Measurements from ENCODE around the gene SALL1. TPM values are rescaled to one million over a fixed set of nuclear protein-coding genes. Genes with fewer than 3 reads are reported as not detected.

SALL1 gene
- total and polyA plus RNA-seq, 2 of the 13 experiments (the other 11 are each of a cell fraction or from before 2014, with no cell fraction given), result 6.6 to 12.3 TPM

- no peak for TF ChIP-seq ZNF530 (CRISPR knock-in tag; IDR thresholded peaks at IDR 0.05; ENCODE audit: low read depth)
- no peak for TF ChIP-seq TMF1 (CRISPR knock-in tag; IDR thresholded peaks at IDR 0.05; ENCODE audit: low read depth)
- TF ChIP-seq AHDC1 (CRISPR knock-in tag; IDR thresholded peaks at IDR 0.05; ENCODE audit: borderline replicate concordance), result 0 out of 2 replicates have a peak, but pooled peaks have one; percentile 11
- TF ChIP-seq, protein P1, sequence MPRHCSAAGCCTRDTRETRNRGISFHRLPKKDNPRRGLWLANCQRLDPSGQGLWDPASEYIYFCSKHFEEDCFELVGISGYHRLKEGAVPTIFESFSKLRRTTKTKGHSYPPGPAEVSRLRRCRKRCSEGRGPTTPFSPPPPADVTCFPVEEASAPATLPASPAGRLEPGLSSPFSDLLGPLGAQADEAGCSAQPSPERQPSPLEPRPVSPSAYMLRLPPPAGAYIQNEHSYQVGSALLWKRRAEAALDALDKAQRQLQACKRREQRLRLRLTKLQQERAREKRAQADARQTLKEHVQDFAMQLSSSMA (CRISPR knock-in tag; IDR thresholded peaks at IDR 0.05), result peak; percentile 66; the same call in 1 of the 2 replicates
- TF ChIP-seq ZNF605 (CRISPR knock-in tag; IDR thresholded peaks at IDR 0.05), result 0 out of 2 replicates have a peak, but pooled peaks have one; percentile 36
- TF ChIP-seq ARNT2 (CRISPR knock-in tag; IDR thresholded peaks at IDR 0.05; ENCODE audit: low read depth), result peak; percentile 59; the same call in 1 of the 2 replicates
- TF ChIP-seq ZGPAT (CRISPR knock-in tag; IDR thresholded peaks at IDR 0.05), result peak; percentile 45
- TF ChIP-seq TSC22D2 (CRISPR knock-in tag; IDR thresholded peaks at IDR 0.05; ENCODE audit: borderline replicate concordance), result peak; percentile 36; the same call in 1 of the 2 replicates
- TF ChIP-seq ZNF709 (CRISPR knock-in tag; IDR thresholded peaks at IDR 0.05), result no peak
- TF ChIP-seq CBX5 (CRISPR knock-in tag; IDR thresholded peaks at IDR 0.05; ENCODE audit: borderline replicate concordance), result 0 out of 2 replicates have a peak, but pooled peaks have one; percentile 25
- peak; percentile 20; the same call in 1 of the 2 replicates for TF ChIP-seq SPEN (CRISPR knock-in tag; IDR thresholded peaks at IDR 0.05; ENCODE audit: low read depth)
- peak; percentile 88 for TF ChIP-seq RBFOX2 (IDR thresholded peaks at IDR 0.05; ENCODE audit: low read depth, low read length)
- no peak for TF ChIP-seq DMTF1 (CRISPR knock-in tag; IDR thresholded peaks at IDR 0.05)
- TF ChIP-seq CEBPG (CRISPR knock-in tag; IDR thresholded peaks at IDR 0.05), result no peak
- TF ChIP-seq, protein P2, sequence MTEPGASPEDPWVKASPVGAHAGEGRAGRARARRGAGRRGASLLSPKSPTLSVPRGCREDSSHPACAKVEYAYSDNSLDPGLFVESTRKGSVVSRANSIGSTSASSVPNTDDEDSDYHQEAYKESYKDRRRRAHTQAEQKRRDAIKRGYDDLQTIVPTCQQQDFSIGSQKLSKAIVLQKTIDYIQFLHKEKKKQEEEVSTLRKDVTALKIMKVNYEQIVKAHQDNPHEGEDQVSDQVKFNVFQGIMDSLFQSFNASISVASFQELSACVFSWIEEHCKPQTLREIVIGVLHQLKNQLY (CRISPR knock-in tag; IDR thresholded peaks at IDR 0.05), result no peak
- no peak for TF ChIP-seq SIN3B (IDR thresholded peaks at IDR 0.05; ENCODE audit: low read length)
- peak; percentile 33 for TF ChIP-seq SKI (IDR thresholded peaks at IDR 0.05; ENCODE audit: partially characterized antibody)
- TF ChIP-seq ZSCAN31 (CRISPR knock-in tag; IDR thresholded peaks at IDR 0.05; ENCODE audit: low read depth), result peak; percentile 69
Observed at GRCh38 chr16:51151961-51152663, 1.0 kb upstream of the SALL1 start (continued).

Measured in HepG2 (cell line).